GM12801 (cell line): Measurements from ENCODE around the gene TLCD2.

ENCODE experiments used
- CTCF ChIP-seq: IDR thresholded peaks from one replicate; pipeline ENCODE4 v1.5.1; 2011; ENCODE audit warnings: control low read depth; ENCODE audit not compliant: insufficient read length; ENCODE audit errors: extremely low read depth

Gene TLCD2

DNA sequence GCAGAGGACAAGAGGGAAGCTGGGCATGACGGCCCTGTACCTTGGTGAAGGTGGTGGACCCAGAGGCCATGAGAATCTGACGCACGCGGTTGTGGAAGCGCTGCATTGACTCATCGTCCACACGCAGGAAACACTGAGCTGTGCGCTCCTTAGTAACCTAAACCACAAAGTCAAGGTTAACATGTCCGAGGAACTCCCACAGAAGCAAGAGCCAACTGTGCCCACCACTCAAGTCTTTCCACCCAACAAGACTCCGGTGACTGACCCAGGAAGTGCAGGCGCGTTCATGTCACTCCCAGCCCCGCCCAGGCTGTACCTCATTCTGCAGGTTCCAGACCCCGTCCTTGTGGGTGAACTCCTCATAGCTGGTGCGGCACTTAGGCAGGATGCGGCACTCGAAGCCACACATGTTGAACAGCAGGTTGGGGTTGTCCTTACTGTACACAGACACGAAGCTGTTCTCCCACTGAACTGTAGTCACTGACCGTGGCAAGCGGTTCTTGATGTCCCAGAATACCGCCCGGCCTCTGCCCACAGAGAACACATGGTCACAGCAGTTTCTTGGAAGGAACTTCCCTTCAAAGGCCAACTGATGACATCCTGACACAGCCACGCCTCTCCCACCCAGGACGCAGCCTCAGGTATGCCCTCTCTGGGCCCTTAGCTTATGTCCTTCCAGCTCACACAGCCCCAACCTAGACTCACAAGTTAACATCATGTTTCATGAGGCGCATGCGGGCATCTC is 37.0 kb downstream of the TLCD2 start:
- no peak for TF ChIP-seq CTCF

- TF ChIP-seq CTCF: no peak
Observed at GRCh38 chr17:1661045-1661444, 49.1 kb downstream of the TLCD2 start.

- no peak for TF ChIP-seq CTCF
Observed at GRCh38 chr17:1658100-1658499, 52.1 kb downstream of the TLCD2 start.

DNA sequence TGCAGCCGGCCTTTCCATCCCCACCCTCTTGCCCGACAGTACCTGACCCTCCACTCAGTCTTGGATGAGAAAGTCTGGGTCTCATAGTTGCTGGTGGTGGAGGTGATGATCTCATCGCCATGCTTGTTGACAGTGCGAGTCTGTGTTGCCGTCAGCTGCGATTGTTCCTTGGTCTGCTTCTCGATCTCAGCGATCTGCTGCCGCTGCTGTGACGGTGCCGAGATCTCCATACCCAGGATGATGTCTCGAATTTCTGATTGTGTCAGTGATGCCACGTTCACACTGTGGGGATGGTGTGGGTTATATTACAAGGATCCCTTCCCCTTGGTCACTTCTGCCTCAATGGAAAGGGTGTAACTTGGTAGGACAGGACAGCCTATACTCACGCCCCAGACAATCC is 56.4 kb downstream of the TLCD2 start:
- TF ChIP-seq CTCF: no peak
